Measurements from ENCODE around the gene CHD2.

Gene CHD2

GRCh38 chr15:92990031-92990430, 89.9 kb downstream of the CHD2 start:
- no peak for TF ChIP-seq TAF1 (IDR thresholded peaks at IDR 0.05; ENCODE audit: borderline replicate concordance, insufficient read depth, low read length)
- no peak for TF ChIP-seq REST (IDR thresholded peaks at IDR 0.05; ENCODE audit: insufficient read depth in 1 of 2, low read depth in 2 of 2, low read length in 2 of 2)
- no peak for TF ChIP-seq FOXP2 (optimal IDR thresholded peaks at IDR 0.05; ENCODE audit: borderline replicate concordance, extremely low read depth, extremely low read length, insufficient read depth)
- TF ChIP-seq SIN3A (IDR thresholded peaks at IDR 0.05; ENCODE audit: borderline replicate concordance, insufficient read depth, low read length), result no peak
- no peak for TF ChIP-seq POLR2AphosphoS5 (IDR thresholded peaks at IDR 0.05; ENCODE audit: low read depth, low read length)

GRCh38 chr15:92992720-92993119, 92.6 kb downstream of the CHD2 start:
- TF ChIP-seq SIN3A (IDR thresholded peaks at IDR 0.05; ENCODE audit: borderline replicate concordance, insufficient read depth, low read length) (no peak), POLR2AphosphoS5 (IDR thresholded peaks at IDR 0.05; ENCODE audit: low read depth, low read length) (no peak), FOXP2 (optimal IDR thresholded peaks at IDR 0.05; ENCODE audit: borderline replicate concordance, extremely low read depth, extremely low read length, insufficient read depth) (no peak), TAF1 (IDR thresholded peaks at IDR 0.05; ENCODE audit: borderline replicate concordance, insufficient read depth, low read length) (no peak), REST (IDR thresholded peaks at IDR 0.05; ENCODE audit: insufficient read depth in 1 of 2, low read depth in 2 of 2, low read length in 2 of 2) (no peak)

GRCh38 chr15:92997821-92998220, 97.7 kb downstream of the CHD2 start:
- TF ChIP-seq SIN3A (IDR thresholded peaks at IDR 0.05; ENCODE audit: borderline replicate concordance, insufficient read depth, low read length), result no peak
- TF ChIP-seq POLR2AphosphoS5 (IDR thresholded peaks at IDR 0.05; ENCODE audit: low read depth, low read length), result no peak
- no peak for TF ChIP-seq REST (IDR thresholded peaks at IDR 0.05; ENCODE audit: insufficient read depth in 1 of 2, low read depth in 2 of 2, low read length in 2 of 2)
- no peak for TF ChIP-seq FOXP2 (optimal IDR thresholded peaks at IDR 0.05; ENCODE audit: borderline replicate concordance, extremely low read depth, extremely low read length, insufficient read depth)
- no peak for TF ChIP-seq TAF1 (IDR thresholded peaks at IDR 0.05; ENCODE audit: borderline replicate concordance, insufficient read depth, low read length)

GRCh38 chr15:93001156-93001555, 101.0 kb downstream of the CHD2 start:
- TF ChIP-seq FOXP2 (optimal IDR thresholded peaks at IDR 0.05; ENCODE audit: borderline replicate concordance, extremely low read depth, extremely low read length, insufficient read depth), result no peak
- TF ChIP-seq REST (IDR thresholded peaks at IDR 0.05; ENCODE audit: insufficient read depth in 1 of 2, low read depth in 2 of 2, low read length in 2 of 2), result no peak
- TF ChIP-seq POLR2AphosphoS5 (IDR thresholded peaks at IDR 0.05; ENCODE audit: low read depth, low read length), result no peak
- TF ChIP-seq TAF1 (IDR thresholded peaks at IDR 0.05; ENCODE audit: borderline replicate concordance, insufficient read depth, low read length), result no peak
- no peak for TF ChIP-seq SIN3A (IDR thresholded peaks at IDR 0.05; ENCODE audit: borderline replicate concordance, insufficient read depth, low read length)

GRCh38 chr15:93001881-93002280, 101.8 kb downstream of the CHD2 start:
- TF ChIP-seq POLR2AphosphoS5 (IDR thresholded peaks at IDR 0.05; ENCODE audit: low read depth, low read length) (no peak), TAF1 (IDR thresholded peaks at IDR 0.05; ENCODE audit: borderline replicate concordance, insufficient read depth, low read length) (no peak), FOXP2 (optimal IDR thresholded peaks at IDR 0.05; ENCODE audit: borderline replicate concordance, extremely low read depth, extremely low read length, insufficient read depth) (no peak), REST (IDR thresholded peaks at IDR 0.05; ENCODE audit: insufficient read depth in 1 of 2, low read depth in 2 of 2, low read length in 2 of 2) (no peak), SIN3A (IDR thresholded peaks at IDR 0.05; ENCODE audit: borderline replicate concordance, insufficient read depth, low read length) (no peak)

All from PFSK-1 (cell line).